HG02678 (cell line): ENCODE data around the gene EBLN1.
A peak's percentile ranks its signal among the peaks of the same experiment; 100 is the strongest.

Experiments
- ATAC-seq: cut with Tn5 transposase; IDR thresholded peaks from one replicate; pipeline ENCODE4 v1.9.1; 2021; ENCODE audit warnings: mild to moderate bottlenecking, moderate library complexity; ENCODE audit not compliant: unreplicated experiment

Gene EBLN1

DNA sequence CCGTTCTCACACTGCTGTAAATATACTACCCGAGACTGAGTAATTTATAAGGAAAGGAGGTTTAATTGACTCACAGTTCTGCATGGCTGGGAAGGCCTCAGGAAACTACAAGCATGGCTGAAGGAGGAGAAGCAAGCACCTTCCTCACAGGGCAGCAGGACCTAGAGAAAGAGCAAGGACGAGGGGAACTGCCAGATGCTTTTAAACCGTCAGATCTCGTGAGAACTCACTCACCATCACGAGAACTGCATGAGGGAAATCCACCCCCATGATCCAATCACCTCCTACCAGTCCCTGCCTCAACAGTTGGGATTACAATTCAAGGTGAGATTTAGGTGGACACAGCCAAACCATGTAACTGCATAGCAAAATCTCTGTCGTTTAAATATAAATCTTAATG lies at the start of gene EBLN1:
Gene EBLN1, minus strand, starts transcription at position 174 of the 400 bp plus-strand sequence. CDS start 8,032 bp downstream, outside the sequence.
- no peak for ATAC-seq

- ATAC-seq = no peak
Observed at GRCh38 chr10:22265839-22266537, 48.2 kb upstream of the EBLN1 start.

DNA sequence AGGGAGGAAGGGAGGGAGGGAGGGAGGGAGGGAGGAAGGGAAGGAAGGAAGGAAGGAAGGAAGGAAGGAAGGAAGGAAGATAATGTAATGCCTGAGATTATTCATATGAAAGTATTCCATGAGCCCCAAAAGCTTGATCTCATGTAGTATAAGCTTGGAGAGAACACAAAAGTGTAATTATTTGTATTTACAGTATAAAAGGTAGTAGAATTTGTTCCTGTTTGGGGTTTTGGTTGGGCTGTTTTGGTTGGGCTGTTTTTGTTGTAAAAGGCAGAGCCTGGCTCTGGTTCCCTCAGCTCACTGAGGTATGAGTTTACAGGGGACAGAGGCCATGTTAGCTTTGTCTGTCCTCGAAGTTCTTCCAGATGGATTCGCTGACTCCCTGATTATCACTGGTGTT lies 45.3 kb upstream of the EBLN1 start:
- ATAC-seq = no peak

DNA sequence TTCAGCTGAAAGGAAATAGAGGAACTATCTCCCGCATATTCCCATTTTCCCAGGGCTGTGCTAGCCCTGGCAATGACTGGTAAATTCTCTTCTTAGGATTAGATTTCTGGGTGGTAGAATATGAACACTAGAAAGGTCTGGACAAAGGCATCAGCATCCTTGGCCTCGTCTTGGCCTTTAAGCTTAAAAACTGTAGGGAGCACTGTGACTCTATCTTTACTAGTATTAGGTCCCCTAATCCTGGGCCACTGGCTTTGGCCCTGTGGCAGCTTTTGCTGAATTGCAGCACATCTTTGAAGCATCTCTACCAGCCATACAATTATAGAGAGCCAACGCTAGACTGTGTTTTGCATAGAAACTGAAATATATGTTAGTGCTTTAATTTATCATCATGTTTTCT lies 41.5 kb upstream of the EBLN1 start:
- no peak for ATAC-seq

DNA sequence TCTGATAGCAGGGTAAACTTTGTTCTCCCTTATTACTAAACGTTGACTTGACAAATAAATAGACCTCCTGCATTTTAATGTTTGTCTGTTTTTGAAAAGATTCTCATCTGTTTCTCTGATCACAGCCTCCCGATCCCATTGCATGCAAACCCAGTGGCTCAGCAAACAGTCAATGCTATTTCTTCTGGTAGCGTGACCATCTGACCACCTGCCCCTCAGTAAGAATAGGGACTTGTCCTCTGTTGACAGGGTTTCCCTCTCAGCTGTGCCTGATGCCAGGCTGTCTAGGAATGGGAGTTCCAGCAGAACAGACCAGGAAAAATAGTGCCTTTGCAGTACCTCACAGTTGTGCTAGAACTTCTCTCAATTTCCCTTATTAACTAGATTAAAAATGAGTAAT lies 40.7 kb upstream of the EBLN1 start:
- no peak for ATAC-seq

GRCh38 chr10:22253580-22253882 lies 35.7 kb upstream of the EBLN1 start:
- ATAC-seq = no peak

- ATAC-seq = peak; percentile 32
Observed at GRCh38 chr10:22252801-22253579, 35.2 kb upstream of the EBLN1 start.

DNA sequence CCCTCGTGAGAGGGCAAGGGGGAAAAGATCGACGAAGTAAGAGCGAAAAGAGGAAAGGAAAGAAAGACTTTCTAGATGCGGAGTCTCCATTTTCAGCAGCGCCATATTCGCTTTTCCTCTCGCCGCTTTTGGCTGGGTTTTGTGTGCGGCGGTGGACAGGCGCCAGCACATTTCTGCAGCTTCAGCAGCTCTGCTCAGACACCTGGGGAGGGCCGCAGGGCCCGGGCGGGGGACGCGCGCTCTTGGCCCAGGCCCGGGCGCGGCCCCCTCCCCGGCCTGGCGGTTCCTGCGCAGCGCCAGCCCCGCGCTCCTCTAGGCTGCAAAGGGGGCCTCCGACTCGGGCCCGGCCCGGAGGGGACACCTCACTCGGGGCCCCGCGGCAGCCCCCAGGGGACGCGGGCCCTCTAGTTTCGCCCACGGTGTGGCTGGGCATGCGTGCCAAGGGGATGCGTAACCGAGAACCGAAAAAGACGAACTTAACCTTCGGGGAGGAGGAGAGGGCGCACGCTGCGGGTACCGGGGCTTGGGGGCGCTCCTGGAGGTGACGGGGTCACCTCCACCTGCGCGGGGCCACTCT lies 34.5 kb upstream of the EBLN1 start:
- peak; percentile 64 for ATAC-seq

GRCh38 chr10:22251751-22252223 lies 34.0 kb upstream of the EBLN1 start:
- peak; percentile 43 for ATAC-seq

DNA sequence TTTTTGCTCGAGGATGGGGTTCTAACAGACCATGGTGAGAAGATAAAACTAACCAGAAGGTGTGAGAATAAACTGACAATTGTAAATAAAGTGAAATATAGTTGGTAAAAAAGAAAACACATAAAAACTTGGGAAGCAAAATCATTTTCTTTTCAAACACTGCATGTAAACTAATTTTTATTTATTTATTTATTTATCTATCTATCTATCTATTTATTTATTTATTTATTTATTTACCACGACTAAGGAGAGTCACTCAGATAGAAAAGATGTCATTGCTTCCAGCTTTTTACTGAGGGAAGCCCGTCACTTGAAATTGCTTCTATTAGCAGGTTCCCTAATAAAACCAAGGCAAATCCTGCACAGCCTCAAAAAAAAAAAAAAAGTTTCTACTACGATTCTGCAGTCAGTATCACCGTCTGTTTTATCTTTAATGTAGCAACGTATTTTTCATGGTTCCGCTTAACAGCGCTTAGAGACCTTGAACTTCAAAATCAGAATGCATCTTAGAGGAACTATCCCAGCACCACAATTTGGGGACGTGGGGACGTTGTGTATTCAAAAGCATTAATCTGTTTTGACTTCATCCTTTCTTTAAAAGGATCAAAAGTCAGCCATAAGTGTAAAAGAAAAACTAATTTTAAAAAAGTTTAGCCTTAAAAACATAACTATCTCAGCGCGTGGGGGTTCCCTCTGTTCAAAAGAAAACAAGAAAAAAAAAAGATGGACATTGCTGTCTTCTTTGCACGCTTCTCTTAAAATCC lies 33.3 kb upstream of the EBLN1 start:
- ATAC-seq = no peak

GRCh38 chr10:22247636-22248035 lies 29.8 kb upstream of the EBLN1 start:
- ATAC-seq = no peak

DNA sequence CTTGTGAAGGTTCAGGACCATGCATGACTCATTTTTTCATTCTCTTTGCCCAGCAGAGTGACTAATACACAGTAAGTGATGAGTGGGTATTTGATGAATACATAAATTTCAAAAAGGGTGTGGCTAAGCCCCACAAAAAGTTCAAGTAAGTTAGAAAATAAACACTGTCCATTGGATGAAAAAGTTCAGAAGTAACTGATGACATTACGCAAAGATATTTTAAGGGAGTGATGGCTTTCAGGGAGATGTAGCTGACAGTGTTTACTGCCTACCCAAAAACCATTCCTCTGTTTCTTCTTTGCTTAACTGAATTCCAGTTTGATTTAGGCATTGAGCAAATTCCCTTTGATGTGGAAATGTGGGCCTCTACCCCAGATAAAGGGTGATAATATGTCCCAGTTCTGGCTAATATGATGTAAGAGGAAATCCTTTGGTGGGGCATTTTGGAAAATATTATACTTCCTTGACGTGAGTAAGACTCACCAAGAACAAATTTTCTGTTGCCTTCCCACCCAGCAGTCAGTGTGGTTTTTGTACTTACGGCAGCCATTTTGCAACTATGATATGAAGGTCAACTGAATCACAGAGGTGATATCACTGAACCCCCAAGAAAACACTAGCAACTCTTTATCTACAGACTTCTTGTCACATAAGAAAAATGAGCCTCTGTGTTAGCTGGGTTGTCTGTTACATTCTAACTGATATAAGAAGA lies 29.0 kb upstream of the EBLN1 start:
- ATAC-seq = no peak

DNA sequence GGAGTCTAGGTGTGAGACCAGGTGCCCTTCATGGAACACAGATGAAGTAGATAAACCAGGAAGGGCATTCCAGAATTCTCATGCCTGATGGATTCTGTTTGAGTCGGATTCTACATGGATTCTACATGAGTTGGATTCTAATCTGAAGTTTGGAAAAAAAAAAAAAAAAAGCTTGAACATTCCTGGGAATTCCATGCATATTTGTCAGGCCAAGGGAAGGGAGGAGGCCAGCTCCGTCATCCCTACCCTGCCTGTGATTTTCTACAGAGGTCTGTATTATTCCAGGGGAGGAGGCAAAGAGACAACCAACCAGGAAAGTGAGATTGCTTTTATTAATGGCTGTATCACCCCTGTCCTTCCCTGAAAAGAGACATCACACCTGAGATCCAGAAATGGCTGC lies 27.8 kb upstream of the EBLN1 start:
- ATAC-seq = no peak

DNA sequence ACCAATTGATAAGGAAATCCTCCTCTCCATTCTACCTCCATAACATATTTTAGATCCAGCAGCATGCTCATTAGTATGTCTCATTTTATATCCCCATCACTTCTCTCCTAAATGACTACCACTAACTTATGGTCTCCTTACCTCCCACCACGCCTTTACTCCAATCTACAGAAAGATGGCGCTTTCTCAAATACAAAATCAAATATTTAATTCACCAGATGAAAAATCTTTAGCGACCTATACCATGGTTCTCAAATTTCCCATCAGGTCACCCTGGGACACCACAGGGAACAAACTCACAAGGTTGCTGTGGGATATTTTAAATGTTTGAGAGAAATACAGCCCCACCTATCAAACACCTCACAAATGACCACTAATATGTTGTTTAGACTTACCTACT lies 27.0 kb upstream of the EBLN1 start:
- no peak for ATAC-seq

- ATAC-seq = no peak
Observed at GRCh38 chr10:22244001-22244400, 26.2 kb upstream of the EBLN1 start.

DNA sequence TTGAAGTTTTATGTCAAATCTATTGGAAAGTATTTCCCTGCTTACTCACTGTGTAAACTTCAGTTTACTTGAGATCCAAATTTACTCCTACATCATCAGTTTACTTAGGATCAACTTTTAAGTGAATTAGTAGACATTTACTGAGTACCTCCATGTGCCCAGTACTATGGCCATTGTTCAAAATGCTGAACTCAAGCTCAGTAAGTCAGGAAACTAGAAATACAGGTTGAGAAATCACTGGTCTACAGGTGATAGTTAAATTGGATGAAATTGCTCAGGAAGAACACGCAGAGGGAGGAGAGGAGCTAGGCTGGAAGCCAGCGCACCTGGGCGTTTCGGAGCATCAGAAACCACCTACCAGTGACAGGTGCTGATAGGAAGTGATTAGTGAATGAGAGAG lies 25.5 kb upstream of the EBLN1 start:
- ATAC-seq = no peak

DNA sequence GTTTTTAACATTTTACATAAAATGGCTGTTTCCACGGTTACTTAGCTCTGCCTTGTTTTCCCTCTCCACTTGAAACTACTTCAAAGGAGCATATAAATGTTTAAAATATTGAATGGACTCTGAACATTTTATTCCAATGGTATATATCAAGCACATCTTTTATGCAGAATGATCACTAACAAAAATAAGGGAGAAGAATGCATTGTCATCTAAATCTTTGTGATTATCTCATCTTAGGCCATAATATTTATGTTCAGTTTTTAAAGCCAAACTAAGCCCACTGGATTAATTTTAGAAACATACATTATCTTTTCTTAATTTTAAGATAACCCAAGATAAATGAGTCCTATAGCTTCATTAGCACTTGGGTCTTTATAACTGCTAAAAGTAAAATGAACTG lies 13.4 kb upstream of the EBLN1 start:
- ATAC-seq = no peak

DNA sequence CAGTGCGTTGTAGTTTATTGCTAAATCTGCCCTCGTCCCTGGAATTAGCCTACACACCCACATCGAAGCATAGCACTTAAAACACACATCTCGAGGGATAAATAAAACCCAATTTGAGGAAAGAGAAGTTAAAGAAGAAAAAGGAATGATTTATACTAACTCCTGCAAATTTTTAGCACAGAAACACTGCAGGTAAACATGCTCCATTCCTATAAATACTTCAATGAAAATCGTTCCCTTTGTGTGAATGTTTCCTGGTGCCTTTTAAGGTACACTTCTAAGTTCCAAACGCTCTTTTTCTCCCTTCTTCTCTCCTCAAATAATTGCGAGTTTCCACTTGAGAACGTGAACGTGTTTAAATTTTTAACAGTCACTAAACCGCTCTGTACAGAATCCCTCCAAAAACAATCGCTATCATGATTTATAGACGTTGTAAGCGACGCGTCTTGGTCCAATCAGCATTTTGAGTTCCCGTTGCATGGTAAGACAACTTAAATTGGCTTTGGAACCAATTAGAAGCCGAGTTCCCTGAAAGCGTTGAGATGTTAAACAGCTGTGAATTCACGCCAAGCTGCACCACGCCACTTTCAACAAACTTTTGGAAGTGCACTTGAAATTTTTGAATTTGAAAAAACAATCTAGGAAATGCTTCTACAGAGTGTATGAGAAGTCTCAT lies 12.5 kb upstream of the EBLN1 start:
- ATAC-seq = no peak

GRCh38 chr10:22229802-22230157 lies 12.0 kb upstream of the EBLN1 start:
- ATAC-seq = no peak
